GM19035 (cell line): ENCODE data around the gene GALNT15.

Experiments
- ATAC-seq: cut with Tn5 transposase; IDR thresholded peaks from one replicate; pipeline ENCODE4 v1.9.1; 2021; ENCODE audit not compliant: unreplicated experiment

Gene GALNT15

GRCh38 chr3:16251316-16252085 lies 77.0 kb downstream of the GALNT15 start:
- ATAC-seq: no peak

GRCh38 chr3:16252243-16252978 lies 77.9 kb downstream of the GALNT15 start:
- no peak for ATAC-seq

- ATAC-seq: no peak
Observed at GRCh38 chr3:16252988-16253387, 78.5 kb downstream of the GALNT15 start.

GRCh38 chr3:16253601-16254000 lies 79.1 kb downstream of the GALNT15 start:
- ATAC-seq: no peak

- no peak for ATAC-seq
Observed at GRCh38 chr3:16254916-16255315, 80.4 kb downstream of the GALNT15 start.

- ATAC-seq: no peak
Observed at GRCh38 chr3:16255326-16255725, 80.8 kb downstream of the GALNT15 start.

GRCh38 chr3:16255726-16256125 lies 81.2 kb downstream of the GALNT15 start:
- no peak for ATAC-seq

- ATAC-seq: no peak
Observed at GRCh38 chr3:16257309-16257708, 82.8 kb downstream of the GALNT15 start.

GRCh38 chr3:16258177-16258576 lies 83.7 kb downstream of the GALNT15 start:
- ATAC-seq: no peak

GRCh38 chr3:16258866-16259265 lies 84.4 kb downstream of the GALNT15 start:
- no peak for ATAC-seq

GRCh38 chr3:16260046-16260445 lies 85.6 kb downstream of the GALNT15 start:
- no peak for ATAC-seq

GRCh38 chr3:16262174-16262573 lies 87.7 kb downstream of the GALNT15 start:
- no peak for ATAC-seq

- no peak for ATAC-seq
Observed at GRCh38 chr3:16264174-16264707, 89.8 kb downstream of the GALNT15 start.

GRCh38 chr3:16264708-16265454 lies 90.4 kb downstream of the GALNT15 start, which contains the start of the genes DPH3 and OXNAD1:
Gene DPH3 (minus strand): TSS chr3:16264943. CDS start chr3:16264876, 67 bp downstream.
Gene OXNAD1 (plus strand): TSS chr3:16265212. CDS start chr3:16270953, 5,741 bp downstream.
- peak; percentile 99 for ATAC-seq

- no peak for ATAC-seq
Observed at GRCh38 chr3:16265455-16265786, 90.9 kb downstream of the GALNT15 start.

- ATAC-seq: no peak
Observed at GRCh38 chr3:16266714-16267113, 92.2 kb downstream of the GALNT15 start.

- ATAC-seq: no peak
Observed at GRCh38 chr3:16270855-16271254, 96.4 kb downstream of the GALNT15 start.

GRCh38 chr3:16272588-16272987 lies 98.1 kb downstream of the GALNT15 start:
- ATAC-seq: no peak

- no peak for ATAC-seq
Observed at GRCh38 chr3:16273867-16274266, 99.4 kb downstream of the GALNT15 start.

- ATAC-seq: no peak
Observed at GRCh38 chr3:16277471-16277870, 103.0 kb downstream of the GALNT15 start.
